SK-MEL-5 (cell line): ENCODE results near the gene TBC1D17. TPM values are rescaled to one million over a fixed set of nuclear protein-coding genes. Genes with fewer than 3 reads are reported as not detected.

Experiments
- DNase-seq: peaks from one replicate; pipeline ENCODE4 v3.0.0-alpha.2; 2016; ENCODE audit warnings: low read depth, low spot score
- in situ Hi-C: cut with HindIII; loops from 2 replicates; pipeline ENCODE4 v1.10.0; 2016; ENCODE audit warnings: low sequenced_read_pairs, high pct_unique_total_duplicates, low pct_unique_long_range_greater_than_20kb
- total RNA-seq: library from RNA; depleted of rRNA; stranded (reverse); fragments of >200 nt; shearing (Covaris generic); gene quantifications from 2 replicates; pipeline ENCODE4 v1.2.3, GENCODE V29; 2014

The TBC1D17 gene
- total RNA-seq, 1 experiment from 2014 or later: 3.5 TPM

DNA sequence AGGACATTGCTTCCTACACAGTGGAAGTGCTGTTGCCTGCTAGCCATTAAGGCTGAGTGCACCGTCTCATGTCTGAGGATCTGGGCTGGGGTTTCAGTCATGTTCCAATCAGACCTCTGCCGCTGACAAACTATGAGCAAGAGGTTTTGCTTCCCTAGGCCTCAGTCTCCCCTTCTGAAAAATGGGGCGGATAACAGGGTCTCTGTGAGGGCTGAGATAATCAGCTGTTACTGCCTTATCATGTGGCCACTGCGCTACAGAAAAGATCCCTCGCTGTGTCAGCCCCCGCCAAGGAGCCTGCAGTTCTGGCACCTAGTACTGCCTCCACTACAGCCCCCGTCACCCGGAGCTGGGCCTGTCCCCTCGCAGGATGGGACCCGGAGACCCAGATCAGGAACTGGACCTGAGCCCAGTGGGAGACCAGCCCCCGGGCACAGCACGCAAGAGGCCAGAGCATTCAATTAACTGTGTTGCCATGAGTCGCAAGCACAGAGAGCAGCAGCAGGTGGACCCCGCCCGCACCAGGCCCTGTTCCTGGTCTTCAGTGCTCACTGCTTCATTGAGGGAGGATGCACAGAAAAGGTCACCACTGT is 7.1 kb upstream of the TBC1D17 start:
- in situ Hi-C loops: no loop called here
- no peak for DNase-seq

DNA sequence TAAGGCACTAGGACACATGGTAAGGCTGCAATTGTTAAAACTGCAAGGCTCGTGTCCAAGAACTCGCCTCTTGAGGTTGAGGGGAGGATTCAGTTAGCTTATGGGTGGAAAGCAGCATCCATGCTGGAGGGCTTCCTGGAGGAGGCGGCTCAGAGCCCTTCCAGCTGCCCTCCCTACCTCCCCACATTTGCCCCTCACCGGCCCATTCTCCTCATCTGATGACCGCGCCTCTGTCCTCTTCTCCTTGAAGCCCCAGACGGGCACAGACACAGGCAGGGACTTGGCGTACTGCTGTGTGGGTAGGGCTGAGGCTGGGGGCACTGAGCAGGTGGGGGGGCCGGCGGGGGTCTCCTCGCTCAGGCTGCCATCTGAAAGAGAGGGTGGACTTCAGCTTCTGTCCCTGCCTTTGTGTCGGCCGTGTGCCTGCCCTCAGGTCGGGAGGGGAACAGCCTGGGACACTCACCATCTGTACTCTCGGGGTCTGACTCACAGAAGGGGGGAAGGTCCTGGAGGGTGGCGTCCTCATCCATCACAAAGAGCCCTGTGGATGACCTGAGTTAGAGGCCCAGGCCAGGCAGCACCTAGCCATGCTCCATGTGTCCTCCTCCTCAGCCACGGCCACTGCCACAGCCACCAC is 6.0 kb upstream of the TBC1D17 start:
- no peak for DNase-seq
- in situ Hi-C loops: no loop called here

DNA sequence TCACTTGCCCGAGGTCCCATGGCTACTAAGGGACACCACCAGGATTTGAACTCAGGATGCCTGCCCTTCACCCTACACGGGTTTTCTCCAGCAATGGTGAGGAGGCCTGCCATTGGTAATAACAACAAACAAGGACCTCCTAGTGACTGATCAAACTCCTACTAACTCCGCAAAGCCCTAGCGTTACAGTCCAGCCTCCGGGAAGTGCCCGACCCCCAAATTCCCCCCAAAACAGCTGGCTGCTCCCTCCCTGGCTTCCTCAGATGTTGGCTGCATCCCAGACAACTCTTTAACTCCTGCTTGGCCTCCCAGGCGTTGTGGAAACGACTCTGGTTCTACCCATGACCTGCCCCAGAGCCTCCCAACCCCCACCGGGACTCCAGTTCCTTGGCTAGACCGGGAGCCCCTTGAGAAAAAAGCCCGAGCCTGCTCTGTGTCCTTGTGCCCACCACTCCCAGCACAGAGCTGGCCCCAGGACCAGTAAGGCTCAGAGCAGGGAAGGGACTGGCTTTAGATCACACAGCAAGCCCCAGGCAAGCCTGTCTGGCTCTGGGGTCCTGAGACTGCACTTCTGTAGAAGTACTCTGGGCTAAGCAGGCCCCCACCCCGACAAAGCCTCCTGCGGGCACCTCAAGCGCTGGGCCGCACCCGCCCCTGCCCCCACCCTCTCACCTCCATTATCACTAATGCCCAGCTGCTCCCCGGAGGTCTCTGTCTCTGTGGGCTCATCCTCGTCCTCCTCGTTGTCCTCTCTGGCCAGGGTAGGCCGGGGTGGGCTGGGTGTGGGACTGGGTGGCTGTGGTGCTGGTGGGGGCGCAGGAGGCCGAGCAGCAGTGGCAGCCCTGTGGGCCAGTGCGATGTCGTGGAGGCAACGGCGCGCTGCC is 5.0 kb upstream of the TBC1D17 start:
- DNase-seq: no peak
- in situ Hi-C loops: no loop called here

DNA sequence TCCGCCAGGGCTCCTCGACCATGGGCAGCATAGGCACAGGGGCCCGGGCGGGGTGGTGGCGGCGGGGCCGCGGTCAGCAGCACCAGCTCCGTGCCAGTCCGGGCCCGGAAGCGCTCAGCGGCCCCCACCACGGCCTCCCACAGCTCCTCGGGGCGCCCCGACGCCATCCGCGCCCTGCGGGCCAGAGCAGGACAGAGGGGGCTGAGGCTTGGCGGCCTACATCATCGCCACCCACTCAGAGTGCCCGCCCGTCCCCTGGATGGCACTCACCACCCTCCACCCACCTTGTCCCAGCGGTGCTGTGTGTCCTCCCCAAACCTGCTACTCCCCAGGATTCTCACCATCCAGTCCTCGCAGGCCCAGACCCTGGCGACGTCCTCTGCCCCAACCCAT is 4.4 kb upstream of the TBC1D17 start:
- in situ Hi-C loops: no loop called here
- no peak for DNase-seq

DNA sequence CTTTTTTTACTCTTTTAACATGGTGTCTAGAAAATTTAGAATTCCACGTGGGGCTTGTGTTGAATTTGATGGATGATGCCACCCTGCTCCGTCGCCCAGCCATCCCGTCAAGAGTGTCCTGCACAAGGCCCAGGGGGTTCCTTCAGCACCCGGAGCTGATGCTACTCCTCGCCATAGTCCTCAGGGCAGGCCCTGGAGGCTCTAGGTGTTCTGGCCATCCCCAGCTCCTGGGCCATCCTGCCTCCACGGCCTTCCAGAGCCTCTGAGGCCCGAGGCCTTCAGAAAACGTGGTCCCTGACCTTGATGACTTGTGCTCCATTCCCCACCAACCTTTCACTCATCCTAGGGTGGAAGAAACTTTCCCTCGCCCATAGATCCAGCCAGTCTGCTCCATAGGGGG is 3.7 kb upstream of the TBC1D17 start:
- no peak for DNase-seq
- in situ Hi-C loops: no loop called here

DNA sequence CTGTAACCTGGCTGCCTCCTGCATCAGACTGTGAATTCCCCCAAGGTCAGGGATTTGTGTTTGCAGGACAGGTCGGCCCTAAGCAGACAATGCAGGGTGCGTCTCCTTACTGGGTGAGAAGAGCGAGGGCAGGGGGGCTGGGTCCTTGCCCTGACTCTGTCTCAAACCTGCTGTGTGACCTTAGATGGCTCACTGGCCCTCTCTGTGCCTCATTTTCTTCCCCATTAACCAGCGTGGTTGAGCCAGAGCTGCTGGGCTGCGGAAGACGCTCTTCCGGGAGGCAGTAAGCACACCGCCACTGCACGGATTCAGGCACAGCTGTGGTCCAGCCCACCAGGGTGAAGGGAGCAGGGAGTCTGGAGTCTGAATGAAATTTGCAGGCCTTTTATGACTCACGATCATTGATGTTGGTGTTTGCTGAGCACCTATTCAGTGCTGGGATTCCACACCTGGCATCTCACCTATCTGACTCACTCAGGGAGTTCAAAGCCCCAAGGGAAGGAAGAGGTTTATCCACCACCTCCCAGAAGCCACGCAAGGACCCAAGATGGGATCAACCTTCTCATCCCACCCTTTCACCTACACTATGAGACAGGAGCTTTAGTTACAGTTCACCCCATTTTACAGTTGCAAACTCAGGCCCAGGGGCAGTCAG is 2.9 kb upstream of the TBC1D17 start:
- no peak for DNase-seq
- in situ Hi-C loops: no loop called here

DNA sequence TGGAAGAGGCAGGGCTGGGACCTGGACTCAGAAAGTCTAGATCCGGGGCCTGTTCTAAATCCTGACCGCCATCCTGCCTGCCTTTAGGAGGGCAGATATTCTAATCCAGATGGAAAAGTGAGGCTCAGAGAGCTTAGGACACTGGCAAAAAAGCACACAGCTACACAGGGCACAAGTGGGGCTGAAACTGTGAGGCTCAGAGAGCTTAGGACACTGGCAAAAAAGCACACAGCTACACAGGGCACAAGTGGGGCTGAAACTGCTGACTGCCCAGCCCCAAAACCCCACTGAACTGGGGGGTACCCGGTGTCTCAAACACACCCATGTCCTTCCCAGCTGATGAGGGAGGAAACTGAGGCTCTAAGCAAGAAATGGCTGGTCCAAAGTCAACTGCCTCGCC is 2.3 kb upstream of the TBC1D17 start:
- in situ Hi-C loops: no loop called here

DNA sequence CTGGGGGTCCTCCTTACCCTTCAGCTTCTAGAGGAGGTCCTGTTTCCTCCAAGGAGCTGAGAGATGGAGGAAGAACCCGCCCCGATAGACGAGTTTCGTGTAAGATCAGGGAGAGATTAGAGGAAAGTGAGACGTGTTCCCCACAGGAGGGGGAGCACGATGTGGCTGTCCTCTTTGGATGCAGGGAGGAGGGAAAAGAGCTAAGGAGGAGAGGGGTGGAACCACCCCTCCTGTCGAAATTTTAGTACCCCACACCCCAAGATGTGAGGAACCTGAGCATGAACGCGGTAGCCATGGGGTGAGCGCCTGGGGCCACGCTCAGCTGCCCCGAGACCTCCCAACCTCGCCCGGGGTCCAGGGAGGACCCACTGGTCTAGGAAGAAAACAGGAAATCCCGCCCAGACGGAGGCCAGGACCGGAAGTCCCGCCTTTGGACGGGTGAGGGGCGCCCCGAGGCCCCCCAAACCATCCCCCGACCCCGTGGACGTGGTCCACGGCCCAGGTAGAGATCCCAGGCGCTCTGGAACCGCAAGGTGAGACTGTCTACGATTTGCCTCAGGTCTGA is 1.6 kb upstream of the TBC1D17 start:
- DNase-seq: peak; percentile 61
- in situ Hi-C loops: no loop called here

More for the DNA sequence above, 2.3 kb upstream of the TBC1D17 start:
- DNase-seq: no peak

DNA sequence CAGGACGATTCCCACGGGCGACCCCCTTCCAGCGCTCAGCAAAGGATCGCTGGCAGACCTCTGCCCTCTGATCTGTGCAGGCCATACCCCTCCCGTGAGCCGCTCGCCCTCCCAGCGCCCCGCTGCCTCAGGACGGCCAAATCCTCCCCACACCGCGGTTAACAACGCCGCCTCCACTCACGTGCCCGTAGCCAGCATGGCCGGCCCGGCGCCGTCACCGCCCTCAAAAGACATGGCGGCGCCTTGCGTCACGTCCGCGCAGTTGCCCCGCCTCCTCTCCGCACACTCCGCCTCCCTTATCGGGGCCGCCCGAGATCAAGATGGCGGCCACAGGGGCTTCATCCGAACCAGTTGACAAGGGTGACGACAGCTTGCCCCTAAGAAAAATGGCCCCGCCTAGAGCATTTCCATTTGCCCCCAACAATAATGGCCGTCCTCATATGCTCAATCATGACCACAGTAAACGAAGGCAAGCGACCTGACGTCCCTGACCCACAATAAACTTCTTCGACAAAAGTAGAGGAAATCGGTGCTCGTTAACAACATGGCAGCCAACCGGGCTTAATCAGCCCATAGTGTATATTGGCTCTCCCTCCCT is 981 bp upstream of the TBC1D17 start:
- DNase-seq: peak; percentile 97
- in situ Hi-C loops: no loop called here

DNA sequence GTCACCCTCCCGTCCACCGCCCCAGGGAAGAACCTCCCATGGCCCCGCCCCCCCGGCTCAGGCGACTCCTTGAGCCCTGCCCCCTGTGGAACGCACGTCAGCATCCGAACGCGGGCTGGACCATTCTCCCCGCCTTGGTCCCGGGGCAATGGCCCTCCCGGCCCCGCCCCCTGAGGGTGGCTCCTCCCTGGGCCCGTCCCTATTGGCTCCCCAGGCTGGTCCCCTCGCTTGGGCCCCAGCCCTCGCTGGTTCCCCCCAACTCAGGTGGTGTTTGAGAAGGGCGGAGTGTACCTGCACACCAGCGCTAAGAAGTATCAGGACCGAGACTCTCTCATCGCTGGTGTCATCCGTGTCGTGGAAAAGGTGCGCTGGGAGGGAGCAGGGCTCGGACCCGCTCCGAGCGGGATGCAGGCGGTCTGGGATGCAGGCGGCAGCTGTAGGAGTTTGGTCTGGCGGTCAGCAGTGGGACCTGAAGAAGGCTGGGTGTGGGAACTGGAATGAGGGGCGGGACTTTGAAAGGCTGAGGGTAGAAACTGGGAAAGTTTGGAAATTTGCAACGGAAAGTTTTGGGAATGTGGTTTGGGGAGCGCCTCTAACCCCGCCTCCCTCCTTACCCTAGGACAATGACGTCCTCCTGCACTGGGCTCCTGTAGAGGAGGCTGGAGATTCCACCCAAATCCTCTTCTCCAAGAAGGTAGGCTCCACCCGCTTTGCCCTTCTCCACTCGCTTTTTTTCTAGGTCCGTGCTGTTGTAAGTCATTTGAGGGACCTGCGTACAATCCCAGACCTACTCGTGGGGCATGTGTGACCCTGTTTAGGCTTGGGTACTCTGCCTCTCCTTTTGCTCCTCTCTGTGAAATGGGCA is 609 bp downstream of the TBC1D17 start:
- peak; percentile 96 for DNase-seq
- in situ Hi-C loops: no loop called here

DNA sequence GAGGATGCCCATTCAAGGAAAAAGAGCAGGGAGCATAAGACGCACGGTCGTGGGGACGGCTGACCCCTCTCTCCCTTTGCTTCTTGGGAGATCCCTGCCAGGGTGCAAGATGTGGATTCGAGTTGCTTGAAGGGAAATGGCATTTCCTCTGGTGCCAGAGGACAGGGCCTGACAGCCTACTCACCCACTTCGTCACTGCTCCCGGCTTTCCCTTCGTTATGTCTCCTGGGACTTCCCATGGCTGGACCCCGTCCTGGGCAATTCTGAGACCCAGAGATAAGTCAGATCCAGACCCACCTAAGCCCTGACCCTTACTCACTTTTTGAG is 1.2 kb downstream of the TBC1D17 start:
- in situ Hi-C loops: no loop called here
- DNase-seq: no peak

DNA sequence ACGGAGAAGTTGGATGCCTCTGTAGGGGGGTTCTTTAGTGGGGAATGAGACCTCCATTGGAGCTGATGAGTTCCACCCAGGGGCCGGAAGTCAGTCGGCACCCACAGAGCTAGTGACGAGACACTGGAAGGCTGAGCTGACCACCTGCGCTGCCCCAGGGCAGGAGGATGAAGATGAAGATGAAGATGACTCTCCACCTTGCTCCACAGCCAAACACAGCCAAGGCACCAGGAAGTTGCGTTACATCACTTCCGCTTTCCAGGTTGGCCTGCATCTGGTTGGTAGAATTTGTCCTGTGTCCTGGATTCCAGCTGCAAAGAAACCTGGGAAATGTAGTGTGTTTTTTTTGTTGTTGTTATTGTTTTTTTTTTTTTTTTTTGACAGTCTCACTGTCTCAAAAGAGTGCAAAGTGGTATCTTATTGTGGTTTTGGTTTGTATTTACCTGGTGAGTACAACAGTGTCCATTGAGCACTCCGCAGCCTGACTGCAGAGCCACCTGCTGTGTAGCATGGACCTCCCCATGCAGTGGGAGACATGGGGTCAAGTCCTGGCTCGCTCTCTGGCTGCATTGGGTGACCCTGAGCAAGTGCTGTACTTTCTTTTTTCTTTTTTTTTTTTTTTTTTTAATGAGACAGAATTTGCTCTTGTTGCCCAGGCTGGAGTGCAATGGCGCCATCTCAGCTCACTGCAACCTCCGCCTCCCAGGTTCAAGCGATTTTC is 1.9 kb downstream of the TBC1D17 start:
- DNase-seq: peak; percentile 52
- in situ Hi-C loops: no loop called here

DNA sequence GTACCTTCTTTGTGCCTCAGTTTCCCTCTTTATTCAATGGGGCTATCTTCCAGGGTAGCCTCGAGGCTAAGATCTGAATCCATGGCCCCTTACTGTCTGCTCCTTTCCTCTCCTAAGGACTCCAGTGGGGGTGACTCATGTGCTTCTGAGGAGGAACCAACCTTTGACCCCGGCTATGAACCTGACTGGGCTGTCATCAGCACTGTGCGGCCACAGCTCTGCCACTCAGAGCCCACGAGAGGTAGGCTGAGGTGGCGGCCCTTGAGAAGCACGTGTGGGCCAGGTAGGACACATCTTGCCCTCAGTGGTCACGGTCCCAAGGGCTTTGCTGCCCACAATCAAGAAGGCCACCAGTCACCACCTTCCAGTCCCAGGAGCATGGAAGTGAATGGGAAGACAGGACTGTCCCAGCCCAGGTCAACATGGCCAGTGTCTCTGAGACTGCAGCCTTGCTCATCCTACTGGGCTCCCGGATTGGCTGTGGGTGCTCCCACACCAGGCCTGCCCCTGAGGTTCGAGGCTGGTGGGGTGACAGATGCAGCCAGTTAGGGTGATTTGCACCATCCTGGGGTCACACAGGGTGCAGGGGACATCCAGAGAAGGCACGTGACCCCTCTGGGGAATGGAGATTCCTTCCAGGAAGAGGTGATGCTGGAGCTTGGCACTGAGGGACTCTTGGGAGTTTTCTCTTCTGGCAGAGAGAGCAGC is 2.8 kb downstream of the TBC1D17 start:
- in situ Hi-C loops: no loop called here
- DNase-seq: no peak

DNA sequence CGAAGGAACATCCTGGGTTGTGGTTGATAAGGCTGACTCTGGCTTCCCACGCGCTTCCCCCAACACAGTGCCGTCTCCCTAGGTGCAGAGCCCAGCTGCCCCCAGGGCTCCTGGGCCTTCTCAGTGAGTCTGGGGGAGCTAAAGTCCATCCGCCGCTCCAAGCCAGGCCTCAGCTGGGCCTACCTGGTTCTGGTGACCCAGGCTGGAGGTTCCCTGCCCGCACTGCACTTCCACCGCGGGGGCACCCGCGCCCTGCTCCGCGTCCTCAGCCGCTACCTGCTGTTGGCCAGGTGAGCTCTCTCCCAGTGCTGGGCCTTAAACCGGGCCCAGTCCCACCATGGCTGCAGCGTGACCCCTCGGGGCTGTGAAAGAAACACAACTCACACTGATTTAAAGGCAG is 3.7 kb downstream of the TBC1D17 start:
- in situ Hi-C loops: no loop called here
- DNase-seq: no peak

DNA sequence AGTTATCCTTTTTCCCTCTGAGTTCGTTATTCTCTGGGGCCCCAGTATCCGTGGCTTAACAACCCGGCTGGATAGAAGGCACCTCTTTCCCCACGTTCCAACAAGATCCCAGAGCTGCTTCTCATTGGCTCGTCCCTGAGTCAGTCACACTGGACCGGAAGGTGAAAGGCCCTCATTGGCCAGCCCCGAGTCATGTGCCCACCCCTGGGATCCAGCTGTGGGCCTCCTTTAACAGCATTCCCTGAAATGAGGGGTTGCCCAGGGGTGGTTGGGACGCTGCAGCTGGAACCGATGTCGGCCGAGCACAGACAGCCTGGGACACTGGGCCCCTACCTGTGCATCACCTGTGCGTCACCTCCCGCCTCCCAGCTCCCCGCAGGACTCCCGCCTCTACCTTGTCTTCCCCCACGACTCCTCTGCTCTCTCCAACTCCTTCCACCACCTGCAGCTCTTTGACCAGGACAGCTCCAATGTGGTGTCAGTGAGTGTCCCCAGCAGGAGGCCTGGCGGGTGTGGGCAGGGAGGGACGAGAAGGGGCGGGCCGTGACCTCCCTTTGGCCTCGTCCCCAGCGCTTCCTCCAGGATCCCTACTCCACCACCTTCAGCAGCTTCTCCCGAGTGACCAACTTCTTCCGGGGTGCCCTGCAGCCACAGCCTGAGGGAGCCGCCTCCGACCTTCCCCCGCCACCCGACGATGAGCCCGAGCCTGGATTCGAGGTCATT is 4.3 kb downstream of the TBC1D17 start:
- peak; percentile 33 for DNase-seq
- in situ Hi-C loops: no loop called here
